ENCODE measurements around the gene APC2.

GRCh38 chr19:1425102-1425837, 24.7 kb upstream of the APC2 start:
- TF ChIP-seq, protein P1, sequence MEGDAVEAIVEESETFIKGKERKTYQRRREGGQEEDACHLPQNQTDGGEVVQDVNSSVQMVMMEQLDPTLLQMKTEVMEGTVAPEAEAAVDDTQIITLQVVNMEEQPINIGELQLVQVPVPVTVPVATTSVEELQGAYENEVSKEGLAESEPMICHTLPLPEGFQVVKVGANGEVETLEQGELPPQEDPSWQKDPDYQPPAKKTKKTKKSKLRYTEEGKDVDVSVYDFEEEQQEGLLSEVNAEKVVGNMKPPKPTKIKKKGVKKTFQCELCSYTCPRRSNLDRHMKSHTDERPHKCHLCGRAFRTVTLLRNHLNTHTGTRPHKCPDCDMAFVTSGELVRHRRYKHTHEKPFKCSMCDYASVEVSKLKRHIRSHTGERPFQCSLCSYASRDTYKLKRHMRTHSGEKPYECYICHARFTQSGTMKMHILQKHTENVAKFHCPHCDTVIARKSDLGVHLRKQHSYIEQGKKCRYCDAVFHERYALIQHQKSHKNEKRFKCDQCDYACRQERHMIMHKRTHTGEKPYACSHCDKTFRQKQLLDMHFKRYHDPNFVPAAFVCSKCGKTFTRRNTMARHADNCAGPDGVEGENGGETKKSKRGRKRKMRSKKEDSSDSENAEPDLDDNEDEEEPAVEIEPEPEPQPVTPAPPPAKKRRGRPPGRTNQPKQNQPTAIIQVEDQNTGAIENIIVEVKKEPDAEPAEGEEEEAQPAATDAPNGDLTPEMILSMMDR (IDR thresholded peaks at IDR 0.05; ENCODE audit: low read depth, low read length, missing input control), result no peak
- no peak for TF ChIP-seq ZBTB33 (IDR thresholded peaks at IDR 0.05)
